MM.1S (cell line): ENCODE measurements around the gene TRUB2.

Experiments
- EZH2 ChIP-seq: fragments of 300-600 bp; sonication (generic); optimal IDR thresholded peaks from 2 replicates; pipeline ENCODE3; 2017; ENCODE audit warnings: low read depth, mild to moderate bottlenecking, antibody characterized with exemption, low read length, mixed read lengths
- TF ChIP-seq, protein P1 (sequence below): fragments of 300-600 bp; sonication (generic); IDR thresholded peaks from 2 replicates; pipeline ENCODE4 v1.5.1; 2016; ENCODE audit warnings: antibody characterized with exemption, low read length, mixed read lengths

DNA sequence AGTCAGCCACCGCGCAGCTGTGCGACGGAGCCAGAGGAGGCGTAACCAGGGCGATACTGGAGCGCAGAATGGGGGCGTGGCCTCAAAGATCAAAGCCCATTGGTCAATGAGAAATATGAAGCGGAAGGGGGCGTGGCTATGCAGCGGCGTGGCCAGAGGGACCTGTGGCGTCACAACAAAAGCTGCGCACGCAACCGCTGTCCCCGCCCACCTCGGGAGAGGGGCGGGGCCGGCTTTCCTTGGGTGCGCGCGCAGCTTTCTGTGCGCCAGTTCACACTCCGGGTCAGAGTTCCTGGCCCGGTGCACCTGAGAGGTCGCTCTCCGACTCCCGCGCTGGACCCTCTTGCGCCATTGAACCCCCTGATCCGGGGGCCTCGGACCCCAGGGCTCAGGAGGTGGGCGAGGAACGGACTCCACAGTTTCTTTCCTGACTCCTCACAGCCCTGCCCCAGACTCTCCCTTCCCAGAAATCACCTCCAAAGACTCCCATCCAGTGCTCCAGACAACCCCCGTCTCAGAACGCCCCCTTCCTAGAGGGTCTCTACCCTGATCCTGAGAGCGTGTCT, 46.2 kb downstream of the TRUB2 start, which contains the start of gene SWI5:
- TF ChIP-seq, protein P1, sequence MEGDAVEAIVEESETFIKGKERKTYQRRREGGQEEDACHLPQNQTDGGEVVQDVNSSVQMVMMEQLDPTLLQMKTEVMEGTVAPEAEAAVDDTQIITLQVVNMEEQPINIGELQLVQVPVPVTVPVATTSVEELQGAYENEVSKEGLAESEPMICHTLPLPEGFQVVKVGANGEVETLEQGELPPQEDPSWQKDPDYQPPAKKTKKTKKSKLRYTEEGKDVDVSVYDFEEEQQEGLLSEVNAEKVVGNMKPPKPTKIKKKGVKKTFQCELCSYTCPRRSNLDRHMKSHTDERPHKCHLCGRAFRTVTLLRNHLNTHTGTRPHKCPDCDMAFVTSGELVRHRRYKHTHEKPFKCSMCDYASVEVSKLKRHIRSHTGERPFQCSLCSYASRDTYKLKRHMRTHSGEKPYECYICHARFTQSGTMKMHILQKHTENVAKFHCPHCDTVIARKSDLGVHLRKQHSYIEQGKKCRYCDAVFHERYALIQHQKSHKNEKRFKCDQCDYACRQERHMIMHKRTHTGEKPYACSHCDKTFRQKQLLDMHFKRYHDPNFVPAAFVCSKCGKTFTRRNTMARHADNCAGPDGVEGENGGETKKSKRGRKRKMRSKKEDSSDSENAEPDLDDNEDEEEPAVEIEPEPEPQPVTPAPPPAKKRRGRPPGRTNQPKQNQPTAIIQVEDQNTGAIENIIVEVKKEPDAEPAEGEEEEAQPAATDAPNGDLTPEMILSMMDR = no peak
- no peak for TF ChIP-seq EZH2
